HepG2 (cell line): ENCODE results near the gene H2AZ2. TPM values are rescaled to one million over a fixed set of nuclear protein-coding genes. Genes with fewer than 3 reads are reported as not detected.

Source experiments
- ELF1 ChIP-seq: sonication (generic); formaldehyde crosslinking; IDR thresholded peaks from 2 replicates; pipeline ENCODE4 v1.4.0; 2020; ENCODE audit warnings: missing genetic modification reagents
- GABPB1 ChIP-seq: IDR thresholded peaks from 2 replicates; pipeline ENCODE4 v1.6.1; 2016; ENCODE audit warnings: mild to moderate bottlenecking, missing genetic modification reagents, moderate library complexity, missing compliant biosample characterization
- HDAC1 ChIP-seq: sonication (generic); formaldehyde crosslinking; IDR thresholded peaks from 2 replicates; pipeline ENCODE4 v1.5.1; 2020; ENCODE audit warnings: mild to moderate bottlenecking, missing genetic modification reagents
- IRF9 ChIP-seq: sonication (generic); formaldehyde crosslinking; IDR thresholded peaks from 2 replicates; pipeline ENCODE4 v1.8.0; 2022; ENCODE audit warnings: missing genetic modification reagents, mild to moderate bottlenecking, borderline replicate concordance
- KDM5A ChIP-seq: fragments of 200-600 bp; sonication (generic); IDR thresholded peaks from 2 replicates; pipeline ENCODE4 v1.7.0; 2018; ENCODE audit warnings: antibody characterized with exemption, mild to moderate bottlenecking, low read length, borderline replicate concordance
- KDM5B ChIP-seq: sonication (generic); formaldehyde crosslinking; IDR thresholded peaks from 2 replicates; pipeline ENCODE4 v1.4.0; 2020; ENCODE audit warnings: missing genetic modification reagents, mild to moderate bottlenecking, borderline replicate concordance
- LRRFIP1 ChIP-seq: sonication (generic); formaldehyde crosslinking; conservative IDR thresholded peaks from 2 replicates; pipeline ENCODE4 v1.4.0; 2020; ENCODE audit warnings: missing genetic modification reagents
- MBD4 ChIP-seq: IDR thresholded peaks from 2 replicates; pipeline ENCODE4 v1.6.1; 2012; ENCODE audit warnings: low read length, inconsistent platforms, borderline replicate concordance
- PBX2 ChIP-seq: IDR thresholded peaks from 2 replicates; pipeline ENCODE4 v1.6.1; 2016; ENCODE audit warnings: control low read depth
- STAG1 ChIP-seq: sonication (generic); formaldehyde crosslinking; IDR thresholded peaks from 2 replicates; pipeline ENCODE4 v1.4.0; 2020; ENCODE audit warnings: missing genetic modification reagents
- TRAFD1 ChIP-seq: sonication (generic); formaldehyde crosslinking; IDR thresholded peaks from 2 replicates; pipeline ENCODE4 v1.5.1; 2020; ENCODE audit warnings: missing genetic modification reagents, mild to moderate bottlenecking, borderline replicate concordance
- ZFY ChIP-seq: sonication (generic); formaldehyde crosslinking; IDR thresholded peaks from 2 replicates; pipeline ENCODE4 v1.4.0; 2020; ENCODE audit warnings: missing genetic modification reagents
- ZGPAT ChIP-seq: IDR thresholded peaks from 2 replicates; pipeline ENCODE4 v1.6.1; 2016; ENCODE audit warnings: mild to moderate bottlenecking
- ZNF674 ChIP-seq: sonication (generic); formaldehyde crosslinking; IDR thresholded peaks from 2 replicates; pipeline ENCODE4 v1.5.0; 2020; ENCODE audit warnings: low read depth, mild to moderate bottlenecking, missing genetic modification reagents
- ZNF691 ChIP-seq: sonication (generic); formaldehyde crosslinking; IDR thresholded peaks from 2 replicates; pipeline ENCODE4 v1.4.0; 2020; ENCODE audit warnings: missing genetic modification reagents, low read depth, mild to moderate bottlenecking, borderline replicate concordance
- ZNF816 ChIP-seq: sonication (generic); formaldehyde crosslinking; IDR thresholded peaks from 2 replicates; pipeline ENCODE4 v1.8.0; 2022; ENCODE audit warnings: missing genetic modification reagents, mild to moderate bottlenecking, borderline replicate concordance
- ZSCAN5A ChIP-seq: sonication (generic); formaldehyde crosslinking; IDR thresholded peaks from 2 replicates; pipeline ENCODE4 v1.8.0; 2022; ENCODE audit warnings: mild to moderate bottlenecking, missing genetic modification reagents, borderline replicate concordance
- polyA plus RNA-seq, 8 experiments: library from polyadenylated mRNA; depleted of rRNA in 3 of 8; stranded (reverse) in 7 of 8; unstranded in 1 of 8; fragments of >200 nt; fragmentation: Illumina TruSeq in 4 of 8; extraction: Trizol in 4 of 8; gene quantifications; 2 replicates each; pipeline versions ENCODE4 v1.2.1 to v1.2.3, GENCODE V29; 2011 to 2016; ENCODE audit warnings: low read depth in 4 of 8, missing spikeins in 1 of 8, mixed read lengths in 1 of 8; ENCODE audit not compliant: insufficient read depth in 1 of 8
- total RNA-seq, 5 experiments: library from RNA; depleted of rRNA; stranded (reverse); fragments of >200 nt; fragmentation: Illumina TruSeq; extraction: Trizol; gene quantifications; 2 replicates each; pipeline ENCODE4 v1.2.3, GENCODE V29; 2016; ENCODE audit warnings: low read depth in 1 of 5

The H2AZ2 gene
- total and polyA plus RNA-seq, 2 of the 13 experiments (the other 11 are each of a cell fraction or from before 2014, with no cell fraction given): 121 to 223 TPM

GRCh38 chr7:44847509-44847919 is 373 bp downstream of the H2AZ2 start (continued):
- 0 out of 2 replicates have a peak, but pooled peaks have one; percentile 83 for TF ChIP-seq TRAFD1 (CRISPR knock-in tag)
- TF ChIP-seq KDM5A: peak; percentile 21; the same call in 1 of the 2 replicates
- TF ChIP-seq ZSCAN5A (CRISPR knock-in tag): no peak
- TF ChIP-seq HDAC1 (CRISPR knock-in tag): peak; percentile 79
- peak; percentile 70 for TF ChIP-seq GABPB1 (CRISPR knock-in tag)
- TF ChIP-seq ZGPAT (CRISPR knock-in tag): 0 out of 2 replicates have a peak, but pooled peaks have one; percentile 17
- no peak for TF ChIP-seq IRF9 (CRISPR knock-in tag)
- 0 out of 2 replicates have a peak, but pooled peaks have one; percentile 20 for TF ChIP-seq KDM5B (CRISPR knock-in tag)
- no peak for TF ChIP-seq ZNF674 (CRISPR knock-in tag)
- TF ChIP-seq MBD4: no peak
- 0 out of 2 replicates have a peak, but pooled peaks have one; percentile 5 for TF ChIP-seq ELF1 (CRISPR knock-in tag)
- no peak for TF ChIP-seq LRRFIP1 (CRISPR knock-in tag)
- TF ChIP-seq ZNF816 (CRISPR knock-in tag): 0 out of 2 replicates have a peak, but pooled peaks have one; percentile 12
- peak; percentile 82 for TF ChIP-seq STAG1 (CRISPR knock-in tag)
- TF ChIP-seq PBX2: no peak
- peak; percentile 42; the same call in 1 of the 2 replicates for TF ChIP-seq ZNF691
- peak; percentile 78; the same call in 1 of the 2 replicates for TF ChIP-seq ZFY (CRISPR knock-in tag)
